Measurements from ENCODE around the gene PTPN14.
"Not testable (repeated sequence)": the region's sequence is repeated elsewhere in the genome, so short reads cannot be mapped to it uniquely, and the experiment has no call there.

The PTPN14 gene

DNA sequence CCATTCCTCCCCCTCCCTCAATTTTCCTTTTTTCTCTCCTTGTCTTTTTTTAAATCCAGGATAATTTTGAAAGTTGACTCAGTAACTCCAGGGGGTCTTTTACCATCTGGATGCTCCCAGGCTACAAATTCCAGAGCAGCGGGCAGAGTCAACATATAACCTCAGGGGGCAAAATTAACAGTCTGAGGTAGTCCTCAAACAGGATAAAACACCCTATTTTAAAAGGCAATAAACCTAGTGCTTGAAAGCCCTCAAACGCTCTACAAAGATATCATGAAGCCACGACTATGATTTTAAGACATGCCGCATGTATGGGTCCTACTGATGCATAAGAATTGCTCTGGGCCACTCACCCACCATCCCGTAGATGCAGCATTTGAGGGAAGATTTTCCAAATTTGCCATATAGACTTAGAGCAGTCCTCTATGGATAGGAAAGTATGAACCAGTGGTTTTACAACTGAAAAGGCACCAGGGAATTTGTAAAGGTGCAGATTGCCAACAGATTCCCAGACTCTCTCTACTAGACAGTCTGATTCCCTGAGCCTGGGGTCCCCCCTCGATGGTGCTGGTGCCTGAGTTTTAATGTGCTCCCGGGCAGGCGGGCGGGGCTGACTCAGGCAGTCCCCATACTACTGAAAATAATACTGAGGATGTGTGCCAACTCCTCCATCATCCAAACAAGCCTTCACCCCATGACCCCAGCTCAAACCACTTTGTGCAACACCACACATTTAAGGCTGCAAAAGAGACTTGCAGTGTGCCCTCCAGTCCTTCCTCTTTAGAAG, 37.2 kb downstream of the PTPN14 start:
- H3K9me3 Mint-ChIP-seq = peaks cover 4% of the 10 kb centered on the region
- H3K4me3 Mint-ChIP-seq = no peak overlapping the region
- peaks cover 2% of the 10 kb centered on the region for H3K36me3 Mint-ChIP-seq (ENCODE audit: low read depth)
- H3K4me1 Mint-ChIP-seq (ENCODE audit: low read depth) = peaks cover 6% of the 10 kb centered on the region
- peaks cover 16% of the 10 kb centered on the region for H3K27me3 Mint-ChIP-seq (ENCODE audit: low read depth)
- no peak overlapping the region for H3K27ac Mint-ChIP-seq

DNA sequence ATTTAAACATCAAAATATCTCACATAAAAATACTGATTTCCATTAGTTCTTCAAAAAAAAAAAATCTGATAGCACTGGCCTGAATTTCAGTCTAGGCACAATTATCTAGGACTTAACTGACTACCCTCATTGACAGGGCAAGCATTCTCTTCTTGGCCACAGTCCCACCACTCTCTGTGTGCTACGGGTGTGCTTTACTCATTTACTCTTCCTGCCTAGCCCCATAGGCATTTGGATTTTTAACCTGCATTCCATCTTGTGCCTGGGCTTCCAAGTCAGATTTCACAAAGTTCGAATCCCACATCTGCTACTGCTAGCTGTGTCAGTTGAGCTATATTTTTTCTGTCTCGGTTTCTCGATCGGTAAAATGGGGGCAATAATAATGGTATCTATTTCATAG, 38.0 kb downstream of the PTPN14 start:
- peaks cover 4% of the 10 kb centered on the region for H3K9me3 Mint-ChIP-seq

DNA sequence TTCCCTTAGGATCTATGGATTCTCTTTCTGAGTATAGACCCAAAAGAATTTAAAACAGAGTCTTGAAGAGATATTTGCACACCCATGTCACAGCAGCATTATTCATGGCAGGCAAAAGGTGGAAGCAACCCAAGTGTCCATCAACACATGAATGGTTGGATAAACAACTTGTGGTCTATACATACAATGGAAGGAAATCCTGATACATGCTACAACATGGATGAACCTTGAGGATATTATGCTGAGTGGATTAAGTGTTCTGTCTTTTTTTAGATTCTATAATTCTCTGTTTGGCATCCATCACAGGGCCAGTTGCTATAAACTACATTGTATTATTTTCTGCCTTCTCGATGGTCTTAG, 39.8 kb downstream of the PTPN14 start:
- peaks cover 4% of the 10 kb centered on the region for H3K9me3 Mint-ChIP-seq
- H3K4me3 Mint-ChIP-seq = no peak overlapping the region
- H3K4me1 Mint-ChIP-seq (ENCODE audit: low read depth) = peaks cover 4% of the 10 kb centered on the region
- H3K36me3 Mint-ChIP-seq (ENCODE audit: low read depth) = no peaks in the 10 kb centered on the region
- H3K27me3 Mint-ChIP-seq (ENCODE audit: low read depth) = peaks cover 14% of the 10 kb centered on the region
- no peak overlapping the region for H3K27ac Mint-ChIP-seq

More for the DNA sequence above, 38.0 kb downstream of the PTPN14 start:
- Mint-ChIP-seq H3K36me3 (ENCODE audit: low read depth) (peaks cover 2% of the 10 kb centered on the region), H3K27me3 (ENCODE audit: low read depth) (peaks cover 19% of the 10 kb centered on the region), H3K4me3 (no peak overlapping the region), H3K27ac (no peak overlapping the region), H3K4me1 (ENCODE audit: low read depth) (peaks cover 6% of the 10 kb centered on the region)

DNA sequence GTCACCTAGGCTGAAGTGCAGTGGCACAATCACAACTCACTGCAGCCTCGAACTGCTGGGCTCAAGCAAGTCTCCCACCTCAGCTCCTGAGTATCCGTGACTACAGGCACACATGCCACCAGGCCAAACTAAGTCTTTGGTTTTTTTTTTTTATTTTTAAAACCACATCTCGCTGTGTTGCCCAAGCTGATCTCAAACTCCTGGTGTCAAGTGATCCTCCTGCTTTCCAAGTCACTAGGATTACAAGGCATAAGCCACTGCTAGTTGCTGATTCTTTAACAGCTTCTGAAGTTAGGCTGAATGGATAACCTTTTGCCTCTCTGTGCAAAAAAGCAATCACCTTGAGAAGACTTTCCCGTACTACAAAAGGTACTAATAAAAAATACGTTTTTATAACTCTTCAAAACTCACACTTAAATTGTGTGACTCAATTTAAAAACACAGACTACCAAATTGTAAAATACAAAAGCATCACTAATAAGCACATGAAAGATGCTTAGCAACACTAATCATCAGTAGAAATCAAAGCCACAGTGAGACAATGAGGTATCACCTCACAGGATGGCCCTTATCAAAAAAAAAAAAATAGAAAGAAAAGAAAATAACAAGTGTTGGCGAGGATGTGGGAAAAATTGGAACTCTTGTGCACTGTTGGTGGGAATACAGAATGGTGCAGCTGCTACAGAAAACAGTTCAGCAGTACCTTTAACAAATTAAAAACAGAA, 40.3 kb downstream of the PTPN14 start:
- Mint-ChIP-seq H3K9me3 (peaks cover 4% of the 10 kb centered on the region), H3K4me3 (no peak overlapping the region), H3K4me1 (ENCODE audit: low read depth) (peaks cover 4% of the 10 kb centered on the region), H3K36me3 (ENCODE audit: low read depth) (no peaks in the 10 kb centered on the region), H3K27ac (no peak overlapping the region), H3K27me3 (ENCODE audit: low read depth) (peaks cover 14% of the 10 kb centered on the region)

DNA sequence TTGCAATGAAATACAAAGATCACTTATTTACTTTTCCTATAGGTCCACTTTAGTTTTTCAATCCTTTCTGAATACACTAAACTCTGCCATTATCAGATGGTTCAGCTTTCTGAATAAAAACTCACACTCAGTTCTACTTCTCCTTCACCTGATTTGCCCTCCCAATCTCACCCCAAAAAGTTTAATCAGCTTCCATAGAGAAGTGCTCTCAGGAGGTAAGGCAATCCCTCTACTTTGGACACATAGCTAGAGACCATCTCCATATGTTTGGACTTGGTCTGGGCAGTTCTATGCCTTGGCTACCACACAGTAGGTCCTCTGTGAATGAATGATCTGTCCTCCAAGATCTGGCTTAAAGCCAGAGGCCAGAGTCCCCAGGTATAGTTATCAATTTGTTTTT, 40.9 kb downstream of the PTPN14 start:
- Mint-ChIP-seq H3K36me3 (ENCODE audit: low read depth) (no peaks in the 10 kb centered on the region), H3K4me3 (no peak overlapping the region), H3K27me3 (ENCODE audit: low read depth) (peaks cover 14% of the 10 kb centered on the region), H3K27ac (no peak overlapping the region), H3K9me3 (peaks cover 4% of the 10 kb centered on the region), H3K4me1 (ENCODE audit: low read depth) (peaks cover 2% of the 10 kb centered on the region)

DNA sequence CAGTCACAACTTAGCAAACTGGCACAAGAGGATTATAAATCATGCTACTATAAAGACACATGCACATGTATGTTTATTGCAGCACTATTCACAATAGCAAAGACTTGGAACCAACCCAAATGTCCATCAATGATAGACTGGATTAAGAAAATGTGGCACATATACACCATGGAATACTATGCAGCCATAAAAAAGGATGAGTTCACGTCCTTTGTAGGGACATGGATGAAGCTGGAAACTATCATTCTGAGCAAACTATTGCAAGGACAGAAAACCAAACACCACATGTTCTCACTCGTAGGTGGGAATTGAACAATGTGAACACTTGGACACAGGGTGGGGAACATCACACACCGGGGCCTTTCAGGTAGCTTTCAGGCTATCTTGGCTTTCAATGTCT, 41.8 kb downstream of the PTPN14 start:
- not testable (repeated sequence) for H3K4me3 Mint-ChIP-seq; H3K27ac Mint-ChIP-seq; H3K9me3 Mint-ChIP-seq; H3K36me3 Mint-ChIP-seq (ENCODE audit: low read depth); H3K4me1 Mint-ChIP-seq (ENCODE audit: low read depth)
- peaks cover 13% of the 10 kb centered on the region for H3K27me3 Mint-ChIP-seq (ENCODE audit: low read depth)

DNA sequence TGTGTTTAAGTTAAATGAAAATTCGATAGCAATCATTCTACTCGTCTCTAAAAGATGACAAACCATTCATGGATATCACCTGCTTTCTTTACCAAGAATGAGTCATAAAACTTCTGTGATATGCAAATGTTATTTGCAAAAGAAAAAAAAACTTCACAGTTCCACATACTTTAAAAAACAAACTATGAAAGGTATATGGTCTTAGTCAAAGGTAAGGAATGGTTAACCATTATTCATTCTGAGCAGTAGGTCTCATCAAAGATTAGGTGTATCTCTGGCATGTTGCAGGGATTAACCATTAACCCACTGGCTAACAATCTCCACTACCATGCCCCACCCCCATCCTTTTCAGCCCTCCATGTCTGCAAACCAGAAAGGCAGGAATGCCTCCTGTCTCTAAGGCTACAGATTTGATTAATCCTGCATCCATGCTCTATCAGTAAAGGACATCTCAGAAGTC, 44.4 kb downstream of the PTPN14 start:
- no peak overlapping the region for H3K4me3 Mint-ChIP-seq
- no peaks in the 10 kb centered on the region for H3K36me3 Mint-ChIP-seq (ENCODE audit: low read depth)
- peaks cover 21% of the 10 kb centered on the region for H3K27me3 Mint-ChIP-seq (ENCODE audit: low read depth)
- H3K4me1 Mint-ChIP-seq (ENCODE audit: low read depth) = peaks cover 2% of the 10 kb centered on the region
- peaks cover 4% of the 10 kb centered on the region for H3K9me3 Mint-ChIP-seq
- H3K27ac Mint-ChIP-seq = no peak overlapping the region

DNA sequence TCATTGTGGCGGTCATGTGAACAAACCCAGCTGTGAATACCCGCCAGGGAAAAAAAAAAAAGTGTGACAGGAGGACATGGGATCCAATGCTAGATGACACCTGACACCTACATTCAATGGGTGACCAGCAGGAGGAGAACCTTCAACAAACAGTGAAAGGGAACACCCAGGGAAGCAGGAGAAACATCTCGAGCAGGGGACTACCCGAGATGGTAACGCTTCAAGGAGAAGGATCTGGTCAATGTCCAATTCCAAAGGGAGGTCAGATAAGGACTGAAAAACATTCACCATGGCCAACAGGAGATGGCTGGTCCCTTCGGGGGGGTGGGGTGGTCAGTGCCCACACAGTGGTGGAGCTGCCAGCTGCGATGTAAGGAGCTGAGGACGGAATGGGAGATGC, 46.3 kb downstream of the PTPN14 start:
- Mint-ChIP-seq H3K9me3 (no peaks in the 10 kb centered on the region), H3K4me3 (no peak overlapping the region), H3K27me3 (ENCODE audit: low read depth) (peaks cover 24% of the 10 kb centered on the region), H3K27ac (no peak overlapping the region), H3K36me3 (ENCODE audit: low read depth) (no peaks in the 10 kb centered on the region), H3K4me1 (ENCODE audit: low read depth) (peaks cover 2% of the 10 kb centered on the region)

DNA sequence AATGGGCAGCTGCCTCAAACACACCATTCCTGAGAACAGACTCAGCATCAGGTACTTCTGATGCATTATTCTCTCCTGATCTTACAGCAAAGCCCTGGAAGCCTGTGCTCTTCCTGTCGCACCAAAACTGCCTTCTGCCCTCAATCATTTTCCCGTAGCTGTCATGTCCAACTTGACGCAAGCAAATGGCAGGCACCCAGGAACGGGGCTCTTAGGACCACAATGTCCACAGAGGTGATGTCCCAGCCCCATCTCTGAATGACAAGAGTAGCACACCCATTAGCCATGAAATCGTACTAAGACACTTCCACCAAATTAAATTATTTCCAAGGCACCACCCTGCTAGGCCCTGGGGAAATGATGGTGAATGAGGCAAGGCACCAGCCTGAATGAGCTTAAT, 47.1 kb downstream of the PTPN14 start:
- Mint-ChIP-seq H3K9me3 (no peaks in the 10 kb centered on the region), H3K27me3 (ENCODE audit: low read depth) (peaks cover 24% of the 10 kb centered on the region), H3K36me3 (ENCODE audit: low read depth) (no peaks in the 10 kb centered on the region), H3K27ac (no peak overlapping the region), H3K4me3 (no peak overlapping the region), H3K4me1 (ENCODE audit: low read depth) (peaks cover 2% of the 10 kb centered on the region)

DNA sequence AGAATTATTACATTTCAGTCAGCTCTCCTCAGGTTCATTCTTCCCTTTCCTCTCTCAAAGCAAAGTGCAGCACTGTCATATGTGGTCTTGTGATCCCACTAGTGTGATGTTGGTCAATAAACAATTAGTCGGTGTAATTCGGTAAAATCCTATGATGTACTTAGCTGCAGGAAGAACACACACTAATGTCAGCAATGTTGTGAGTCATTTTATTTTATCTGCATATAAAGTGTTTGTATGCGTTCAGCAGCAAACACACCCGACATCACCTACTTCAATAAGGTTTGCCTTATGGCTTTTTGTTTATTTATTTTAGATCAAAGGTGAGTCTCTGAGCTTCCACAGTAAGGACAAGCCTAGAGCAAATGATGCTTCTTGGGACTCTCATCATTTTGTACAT, 47.8 kb downstream of the PTPN14 start:
- H3K4me3 Mint-ChIP-seq = no peak overlapping the region
- H3K27ac Mint-ChIP-seq = no peak overlapping the region
- H3K9me3 Mint-ChIP-seq = no peaks in the 10 kb centered on the region

DNA sequence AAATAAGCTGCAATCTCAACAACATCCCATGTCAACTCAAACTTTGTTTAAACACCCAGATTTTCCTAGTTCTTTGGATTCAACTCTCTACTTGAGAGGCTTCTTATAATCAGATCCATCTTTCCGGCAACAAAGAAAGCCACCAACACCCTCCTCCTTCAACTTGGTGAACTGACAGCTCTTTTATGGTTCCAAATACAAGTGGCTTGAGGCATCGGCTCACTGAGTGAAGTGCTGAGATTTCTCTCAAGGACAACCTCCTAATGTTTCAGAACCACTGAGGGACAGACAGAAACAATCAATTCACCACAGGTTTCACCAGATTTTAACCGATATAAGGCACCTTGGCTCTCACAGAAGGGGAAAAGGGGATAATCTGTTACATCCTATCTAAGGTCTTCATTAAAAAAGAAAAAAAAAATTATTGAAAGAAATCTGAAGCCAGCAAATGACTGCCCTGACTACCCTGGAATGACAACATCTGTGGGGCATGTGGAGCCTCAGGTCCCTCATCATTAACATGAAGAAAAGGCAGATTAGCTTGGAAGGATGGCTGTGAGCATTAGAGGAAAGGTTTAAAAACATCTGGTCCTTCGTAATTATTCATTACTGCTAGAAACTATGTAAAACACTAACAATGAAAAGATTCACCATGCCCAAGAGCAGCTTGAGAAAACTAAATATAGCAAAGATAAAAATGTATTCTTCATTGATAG, 50.9 kb downstream of the PTPN14 start:
- H3K4me3 Mint-ChIP-seq = no peak overlapping the region
- H3K9me3 Mint-ChIP-seq = no peaks in the 10 kb centered on the region
- peaks cover 34% of the 10 kb centered on the region for H3K27me3 Mint-ChIP-seq (ENCODE audit: low read depth)
- no peak overlapping the region for H3K27ac Mint-ChIP-seq
- H3K36me3 Mint-ChIP-seq (ENCODE audit: low read depth) = no peaks in the 10 kb centered on the region
- no peaks in the 10 kb centered on the region for H3K4me1 Mint-ChIP-seq (ENCODE audit: low read depth)

More for the DNA sequence above, 47.8 kb downstream of the PTPN14 start:
- Mint-ChIP-seq H3K27me3 (ENCODE audit: low read depth) (peaks cover 21% of the 10 kb centered on the region), H3K36me3 (ENCODE audit: low read depth) (no peaks in the 10 kb centered on the region), H3K4me1 (ENCODE audit: low read depth) (peaks cover 2% of the 10 kb centered on the region)

DNA sequence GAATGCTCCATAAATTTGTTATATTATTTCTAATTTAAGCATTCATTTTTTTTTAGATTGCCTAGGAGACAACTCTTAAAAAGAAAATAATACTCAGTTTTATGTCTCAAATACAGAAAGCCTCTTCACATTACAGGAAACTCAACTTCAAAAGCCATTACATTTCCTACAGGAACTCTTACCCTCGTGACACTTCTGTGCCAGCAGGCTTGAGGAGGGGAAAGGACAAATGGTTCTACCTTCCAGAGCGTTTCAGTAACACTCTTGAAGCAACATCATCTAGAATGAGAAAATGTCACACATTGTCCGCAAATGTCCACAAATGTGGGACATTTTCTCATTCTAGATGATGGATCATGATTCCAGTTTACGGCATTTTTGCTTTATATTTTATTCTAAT, 51.7 kb downstream of the PTPN14 start:
- no peaks in the 10 kb centered on the region for H3K36me3 Mint-ChIP-seq (ENCODE audit: low read depth)
- H3K9me3 Mint-ChIP-seq = no peaks in the 10 kb centered on the region
- no peak overlapping the region for H3K27ac Mint-ChIP-seq
- no peaks in the 10 kb centered on the region for H3K4me1 Mint-ChIP-seq (ENCODE audit: low read depth)
- H3K4me3 Mint-ChIP-seq = no peak overlapping the region
- H3K27me3 Mint-ChIP-seq (ENCODE audit: low read depth) = peaks cover 37% of the 10 kb centered on the region

DNA sequence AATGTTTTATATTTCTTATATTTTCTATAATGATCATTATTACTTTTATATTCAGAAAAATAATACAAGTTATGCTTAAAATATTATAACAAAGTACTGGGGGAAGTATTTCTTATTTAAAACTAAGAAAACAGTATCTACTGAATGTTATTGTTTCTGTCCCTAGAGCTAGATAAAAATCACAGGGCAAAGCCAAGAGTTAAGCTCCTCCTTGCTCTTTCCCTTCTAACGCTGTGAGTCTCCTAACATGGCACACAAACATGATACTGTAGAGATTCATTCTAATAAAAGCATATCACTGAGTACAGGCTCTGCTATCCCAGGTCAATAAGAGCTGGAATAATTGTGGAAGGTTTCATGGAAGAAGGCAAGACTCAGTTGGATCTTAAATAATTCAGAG, 53.4 kb downstream of the PTPN14 start:
- Mint-ChIP-seq H3K36me3 (ENCODE audit: low read depth) (no peaks in the 10 kb centered on the region), H3K27ac (no peak overlapping the region), H3K4me1 (ENCODE audit: low read depth) (no peaks in the 10 kb centered on the region), H3K4me3 (no peak overlapping the region), H3K9me3 (no peaks in the 10 kb centered on the region), H3K27me3 (ENCODE audit: low read depth) (peaks cover 33% of the 10 kb centered on the region)

DNA sequence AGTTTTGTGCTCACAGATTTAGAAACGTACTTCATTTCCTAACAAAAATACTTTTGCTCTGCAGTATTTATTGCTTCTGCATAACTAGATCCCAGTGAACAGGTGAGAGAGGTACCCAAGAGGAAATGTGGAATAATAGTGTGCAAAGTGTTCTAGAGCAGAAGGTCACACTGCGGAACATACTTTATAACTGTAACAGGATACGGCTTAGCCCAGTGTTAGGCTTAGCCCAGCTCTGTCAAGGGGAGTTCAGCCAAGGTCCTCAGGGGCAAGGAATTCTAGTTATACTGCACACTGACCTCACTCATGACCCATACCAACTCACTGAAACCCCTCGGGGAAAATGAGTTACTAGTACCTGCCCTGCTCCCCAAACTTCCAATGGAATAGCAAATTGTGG, 55.3 kb downstream of the PTPN14 start:
- H3K4me3 Mint-ChIP-seq = no peak overlapping the region
- no peaks in the 10 kb centered on the region for H3K9me3 Mint-ChIP-seq
- H3K36me3 Mint-ChIP-seq (ENCODE audit: low read depth) = no peaks in the 10 kb centered on the region
- H3K4me1 Mint-ChIP-seq (ENCODE audit: low read depth) = no peaks in the 10 kb centered on the region
- no peak overlapping the region for H3K27ac Mint-ChIP-seq
- H3K27me3 Mint-ChIP-seq (ENCODE audit: low read depth) = peaks cover 33% of the 10 kb centered on the region

DNA sequence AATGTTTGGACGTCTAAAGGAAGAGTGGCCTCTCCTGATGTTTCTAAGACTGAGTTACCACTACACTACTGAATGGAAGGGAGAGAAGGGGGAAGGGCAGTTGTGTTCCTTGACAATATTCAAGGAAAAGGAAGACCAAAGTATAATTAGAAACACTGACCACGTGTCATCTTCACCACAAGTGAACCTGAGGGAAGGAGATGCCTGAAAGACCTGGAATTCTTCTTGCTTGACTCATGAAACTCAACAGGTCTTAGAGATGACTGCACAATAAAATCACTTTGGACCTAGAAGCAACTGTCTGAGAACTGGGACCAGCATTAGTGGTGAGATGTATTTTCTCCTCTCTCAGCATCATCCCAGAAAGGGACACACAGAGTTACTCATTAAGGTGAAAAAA, 56.7 kb downstream of the PTPN14 start:
- Mint-ChIP-seq H3K27me3 (ENCODE audit: low read depth) (peaks cover 29% of the 10 kb centered on the region), H3K4me3 (no peak overlapping the region), H3K9me3 (no peaks in the 10 kb centered on the region), H3K27ac (no peak overlapping the region), H3K4me1 (ENCODE audit: low read depth) (no peaks in the 10 kb centered on the region), H3K36me3 (ENCODE audit: low read depth) (no peaks in the 10 kb centered on the region)

Data from T-helper 1 cell treated with Interleukin-12 subunit alpha and Interleukin-12 subunit beta and Interleukin-4 antibody, amounts not matched to agents 30 μg/mL and 1 μg/mL, for 36 hours (primary cell).